ENCODE data around the gene CXCL14.

DNA sequence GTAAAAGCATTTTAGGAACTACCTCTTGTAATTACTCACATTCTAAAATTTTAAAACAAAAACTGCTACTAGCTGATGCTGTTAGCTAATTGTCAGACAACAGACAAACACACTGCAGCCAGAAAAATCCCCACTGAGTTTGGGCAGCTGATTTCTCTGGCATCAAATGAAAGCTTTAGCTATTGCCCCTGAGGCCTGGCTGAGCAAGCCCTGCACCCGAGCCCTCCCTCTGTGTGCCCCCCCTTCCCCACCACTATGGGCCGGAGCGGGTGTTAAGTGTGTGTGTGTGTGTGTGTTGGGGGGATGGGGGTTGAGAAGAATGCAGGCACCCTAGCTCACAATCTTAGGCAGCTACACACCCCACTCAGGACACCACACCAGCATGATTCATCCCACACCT lies 45.5 kb downstream of the CXCL14 start:
- TF ChIP-seq CTCF (IDR thresholded peaks at IDR 0.05) (no peak), POLR2A (IDR thresholded peaks at IDR 0.05) (no peak), POLR2AphosphoS5 (IDR thresholded peaks at IDR 0.05) (no peak)
